H1 (cell line): ENCODE measurements around the gene MACROH2A1. TPM values are rescaled to one million over a fixed set of nuclear protein-coding genes. Genes with fewer than 3 reads are reported as not detected.

Experiments used
- CTCF ChIA-PET: fragments of 300-600 bp; sonication (Branson Sonifier 250); formaldehyde crosslinking; loops from one replicate; lab custom pipeline; 2021; ENCODE audit not compliant: partially characterized antibody; lab: Charles Lee
- POLR2A ChIA-PET: fragments of 300-600 bp; sonication (Branson Sonifier 250); formaldehyde crosslinking; loops from one replicate; lab custom pipeline; 2021; ENCODE audit warnings: inconsistent platforms; ENCODE audit not compliant: partially characterized antibody; lab: Charles Lee
- DNase-seq, 2 experiments: peaks; one replicate each; pipeline versions ENCODE4 v3.0.0 to v3.0.0-alpha.2; 2010 to 2022; ENCODE audit warnings: low spot score in 2 of 2, low read depth in 1 of 2, mixed read lengths in 1 of 2
- FAIRE-seq: peaks from 2 replicates; lab custom pipeline; 2011; peaks lifted over from hg19 to GRCh38; lab: Jason Lieb, UNC
- H2AFZ ChIP-seq: 2 replicates; pipeline ENCODE4 v1.8.1; 2012; ENCODE audit warnings: low read length, inconsistent platforms
- H2AK5ac ChIP-seq: 2 replicates; pipeline ENCODE4 v1.6.1; 2013; ENCODE audit warnings: low read depth, low read length
- H2BK120ac ChIP-seq: replicated peaks from 2 replicates; pipeline ENCODE3; 2013; ENCODE audit warnings: low read depth, low read length, inconsistent platforms
- H2BK12ac ChIP-seq: 2 replicates; pipeline ENCODE4 v1.6.1; 2013; ENCODE audit warnings: low read depth, low read length
- H2BK15ac ChIP-seq: 2 replicates; pipeline ENCODE4 v1.6.1; 2013; ENCODE audit warnings: low read length
- H2BK20ac ChIP-seq: 2 replicates; pipeline ENCODE4 v1.6.1; 2013; ENCODE audit warnings: low read length
- H2BK5ac ChIP-seq: 2 replicates; pipeline ENCODE4 v1.6.1; 2013; ENCODE audit warnings: low read depth, low read length
- H3K14ac ChIP-seq: 2 replicates; pipeline ENCODE4 v1.6.1; 2013; ENCODE audit warnings: inconsistent platforms; ENCODE audit not compliant: insufficient read length
- H3K18ac ChIP-seq: 2 replicates; pipeline ENCODE4 v1.6.1; 2013; ENCODE audit warnings: low read length; ENCODE audit errors: extremely low read depth
- H3K23ac ChIP-seq: 2 replicates; pipeline ENCODE4 v1.6.1; 2013; ENCODE audit warnings: inconsistent platforms; ENCODE audit not compliant: insufficient read length
- H3K23me2 ChIP-seq: 2 replicates; pipeline ENCODE4 v1.6.1; 2013; ENCODE audit warnings: low read depth, low read length
- H3K27ac ChIP-seq: 2 replicates; pipeline ENCODE4 v1.6.1; 2011; ENCODE audit warnings: low read depth, low read length, inconsistent platforms
- H3K27me3 ChIP-seq, 4 experiments: replicated peaks in 1 of 4; 1 replicate in 1 of 4; 2 replicates in 3 of 4; pipeline versions ENCODE4 v1.6.1 to v1.8.1; 2011 to 2013; ENCODE audit warnings: low read length in 3 of 4, mild to moderate bottlenecking in 3 of 4, inconsistent platforms in 2 of 4, mixed read lengths in 2 of 4, moderate library complexity in 1 of 4; ENCODE audit not compliant: control insufficient read depth in 3 of 4, insufficient read depth in 3 of 4; ENCODE audit errors: extremely low read depth in 1 of 4
- H3K36me3 ChIP-seq, 4 experiments: 2 replicates each; pipeline versions ENCODE4 v1.6.1 to v1.8.1; 2011 to 2013; ENCODE audit warnings: mild to moderate bottlenecking in 4 of 4, low read length in 3 of 4, moderate library complexity in 2 of 4, control low read depth in 1 of 4, inconsistent platforms in 1 of 4; ENCODE audit not compliant: insufficient read depth in 4 of 4, control insufficient read depth in 2 of 4
- H3K4ac ChIP-seq: replicated peaks from 2 replicates; pipeline ENCODE3; 2013; ENCODE audit warnings: low read length, low read depth, mixed read lengths, inconsistent platforms; ENCODE audit not compliant: insufficient read length
- H3K4me1 ChIP-seq, 4 experiments: replicated peaks in 1 of 4; 1 replicate in 1 of 4; 2 replicates in 3 of 4; pipeline versions ENCODE4 v1.6.1 to v1.8.1; 2011 to 2013; ENCODE audit warnings: low read length in 3 of 4, inconsistent platforms in 2 of 4, mixed read lengths in 1 of 4; ENCODE audit not compliant: insufficient read depth in 4 of 4, control insufficient read depth in 3 of 4
- H3K4me2 ChIP-seq, 2 experiments: 2 replicates each; pipeline versions ENCODE4 v1.6.1 to v1.8.1; 2011 to 2013; ENCODE audit warnings: low read depth in 2 of 2, low read length in 2 of 2, control low read depth in 1 of 2, inconsistent platforms in 1 of 2, mild to moderate bottlenecking in 1 of 2; ENCODE audit not compliant: insufficient read depth in 1 of 2
- H3K4me3 ChIP-seq, 4 experiments: fragments of 200-600, 300-600 bp in 1 of 4; sonication (generic), shearing (Covaris generic), sonication (Bioruptor Twin) in 1 of 4; 2 replicates each; pipeline versions ENCODE4 v1.5.1 to v1.8.1; 2011 to 2016; ENCODE audit warnings: low read length in 4 of 4, low read depth in 3 of 4, control low read depth in 2 of 4, inconsistent platforms in 2 of 4, mild to moderate bottlenecking in 2 of 4, mixed read lengths in 1 of 4, moderate library complexity in 1 of 4; ENCODE audit not compliant: insufficient read depth in 2 of 4; ENCODE audit errors: extremely low read depth in 1 of 4
- H3K56ac ChIP-seq: replicated peaks from 2 replicates; pipeline ENCODE3; 2013; ENCODE audit warnings: low read depth, mild to moderate bottlenecking, mixed read lengths, low read length, inconsistent platforms; ENCODE audit not compliant: insufficient read length
- H3K79me1 ChIP-seq: 2 replicates; pipeline ENCODE4 v1.6.1; 2013; ENCODE audit warnings: low read depth, low read length, control low read depth
- H3K79me2 ChIP-seq, 2 experiments: 2 replicates each; pipeline versions ENCODE4 v1.6.1 to v1.8.1; 2012 to 2013; ENCODE audit warnings: low read length in 2 of 2, mild to moderate bottlenecking in 2 of 2, inconsistent platforms in 1 of 2; ENCODE audit not compliant: insufficient read depth in 2 of 2, control insufficient read depth in 1 of 2
- H3K9ac ChIP-seq, 4 experiments: replicated peaks in 1 of 4; 1 replicate in 1 of 4; 2 replicates in 3 of 4; pipeline versions ENCODE4 v1.6.1 to v1.8.1; 2011 to 2013; ENCODE audit warnings: low read depth in 3 of 4, low read length in 3 of 4, control low read depth in 2 of 4, mild to moderate bottlenecking in 2 of 4, moderate library complexity in 2 of 4, inconsistent platforms in 1 of 4; ENCODE audit errors: extremely low read depth in 1 of 4
- H3K9me3 ChIP-seq, 2 experiments: 2 replicates each; pipeline versions ENCODE4 v1.6.1 to v1.8.1; 2012 to 2013; ENCODE audit warnings: mild to moderate bottlenecking in 2 of 2, moderate library complexity in 2 of 2, control low read depth in 1 of 2, inconsistent platforms in 1 of 2, low read depth in 1 of 2, low read length in 1 of 2, mixed read lengths in 1 of 2; ENCODE audit not compliant: insufficient read depth in 2 of 2
- H4K20me1 ChIP-seq, 2 experiments: replicated peaks in 1 of 2; 2 replicates each; pipeline versions ENCODE3 to v1.8.1; 2011 to 2013; ENCODE audit warnings: inconsistent platforms in 2 of 2, low read length in 2 of 2, mild to moderate bottlenecking in 1 of 2; ENCODE audit not compliant: insufficient read depth in 2 of 2, control insufficient read depth in 1 of 2
- H4K5ac ChIP-seq: 2 replicates; pipeline ENCODE4 v1.6.1; 2013; ENCODE audit warnings: low read length, low read depth, mixed read lengths, inconsistent platforms; ENCODE audit not compliant: insufficient read length
- H4K8ac ChIP-seq: 2 replicates; pipeline ENCODE4 v1.8.0; 2013; ENCODE audit warnings: mild to moderate bottlenecking, moderate library complexity, low read length, inconsistent platforms; ENCODE audit not compliant: insufficient read depth; ENCODE audit errors: extremely low read depth
- H4K91ac ChIP-seq: replicated peaks from 2 replicates; pipeline ENCODE3; 2013; ENCODE audit warnings: low read length, mixed read lengths, inconsistent platforms; ENCODE audit not compliant: insufficient read length
- BACH1 ChIP-seq: IDR thresholded peaks from 2 replicates; pipeline ENCODE4 v1.6.1; 2012; ENCODE audit warnings: low read length, improper control_type of control experiment
- HDAC2 ChIP-seq, 2 experiments: fragments of 300-600 bp in 1 of 2; sonication (generic) in 1 of 2; IDR thresholded peaks; 2 replicates each; pipeline ENCODE4 v1.6.1; 2011 to 2012; ENCODE audit warnings: low read depth in 2 of 2, low read length in 2 of 2, mild to moderate bottlenecking in 2 of 2, moderate library complexity in 2 of 2, borderline replicate concordance in 1 of 2, inconsistent platforms in 1 of 2
- KDM4A ChIP-seq: IDR thresholded peaks from one replicate; pipeline ENCODE4 v1.7.1; 2012; ENCODE audit warnings: low read depth, mild to moderate bottlenecking, moderate library complexity, low read length, inconsistent platforms; ENCODE audit not compliant: severe bottlenecking
- RNF2 ChIP-seq: fragments of 200-900, 300-1000 bp; sonication (generic); IDR thresholded peaks from 2 replicates; pipeline ENCODE4 v1.7.1; 2016; ENCODE audit warnings: borderline replicate concordance, low read depth, mild to moderate bottlenecking, antibody characterized with exemption, low read length; ENCODE audit not compliant: poor library complexity, severe bottlenecking; ENCODE audit errors: missing control alignments
- RXRA ChIP-seq: IDR thresholded peaks from 2 replicates; pipeline ENCODE4 v1.6.1; 2011; ENCODE audit warnings: low read depth, mild to moderate bottlenecking, low read length, moderate library complexity; ENCODE audit not compliant: insufficient read depth
- SIN3A ChIP-seq, 2 experiments: IDR thresholded peaks in 1 of 2; conservative IDR thresholded peaks in 1 of 2; 2 replicates each; pipeline ENCODE4 v1.6.1; 2011 to 2012; ENCODE audit warnings: low read length in 2 of 2, improper control_type of control experiment in 1 of 2, low read depth in 1 of 2, mild to moderate bottlenecking in 1 of 2
- WGBS, 2 experiments: shearing (Covaris generic) in 1 of 2; methylation state at CpG; one replicate each; pipeline versions ENCODE4 v1.1.6 to v1.1.7; 2013 to 2015; ENCODE audit warnings: low lambda C conversion rate in 2 of 2, mixed read lengths in 2 of 2, inconsistent platforms in 1 of 2, low coverage in 1 of 2, missing lambda C conversion rate in 1 of 2; ENCODE audit not compliant: insufficient replicate concordance in 2 of 2, insufficient coverage in 1 of 2, insufficient read length in 1 of 2; ENCODE audit errors: extremely low coverage in 1 of 2, missing lambda C conversion rate in 1 of 2; 5-methylcytosine and 5-hydroxymethylcytosine counted together
- polyA plus RNA-seq, 7 experiments: library from polyadenylated mRNA; depleted of rRNA in 3 of 7; stranded (reverse) in 5 of 7; unstranded in 2 of 7; fragments of >200 nt in 5 of 7; fragments of 200-250 nt in 2 of 7; gene quantifications; 1 replicate in 5 of 7; 2 replicates in 1 of 7; 4 replicates in 1 of 7; pipeline versions ENCODE4 v1.2.1 to v1.2.3, GENCODE V29; 2011 to 2013; ENCODE audit warnings: missing spikeins in 2 of 7, mixed read lengths in 2 of 7
- total RNA-seq: library from RNA; stranded (reverse); fragmentation: NEBNext Ultra II Directional; extraction: Animal tissue kit (Norgen Biotek cat#: 25700); gene quantifications from 2 replicates; pipeline ENCODE4 v1.2.1, GENCODE V29; 2021

MACROH2A1 gene
- total and polyA plus RNA-seq, 2 of the 8 experiments (the other 6 are each of a cell fraction or from before 2014, with no cell fraction given) = 60.0 to 92.3 TPM

DNA sequence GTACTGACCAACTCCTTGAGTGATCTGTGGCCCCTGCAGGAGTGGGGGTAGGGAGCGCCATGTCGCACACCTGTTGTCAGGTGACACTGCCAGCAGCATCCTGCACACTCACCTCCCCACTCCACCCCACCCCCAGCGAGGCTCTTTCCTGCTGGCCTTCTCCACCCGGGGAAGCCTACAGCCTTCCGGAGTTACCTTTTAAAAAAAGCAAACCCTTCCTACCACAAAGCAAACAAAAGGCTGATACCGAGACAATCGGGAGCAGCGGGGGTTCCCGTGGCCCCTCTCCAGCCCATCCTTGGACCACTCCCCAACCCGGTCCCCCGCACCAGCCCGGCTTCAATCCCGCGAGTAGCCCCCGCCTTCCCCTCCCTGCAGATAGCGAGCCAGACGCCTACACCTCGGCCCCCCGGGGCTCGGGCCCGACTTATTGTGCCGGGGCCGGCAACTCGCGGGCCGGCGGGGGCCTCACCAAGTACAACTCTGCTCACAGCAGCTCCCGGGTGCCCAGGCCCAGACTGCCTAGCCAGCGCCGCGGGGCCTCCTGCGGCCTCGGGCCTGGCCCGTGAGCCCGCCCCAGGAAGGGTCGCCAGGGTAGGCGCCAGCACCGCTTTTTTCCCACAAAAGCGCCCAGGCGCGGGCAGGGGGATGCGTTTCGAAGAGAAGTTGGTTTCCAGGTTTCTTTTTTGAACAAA, 724 bp downstream of the MACROH2A1 start:
- Histone ChIP-seq H3K4me3 (peak overlapping the region; percentile 40 to 82 (median 53)), H3K4me1 (peaks cover 7 to 24% (median 12%) of the 10 kb centered on the region in 4 experiments), H3K18ac (0 out of 2 replicates have a peak overlapping the region, but pooled peaks have one; percentile 24), H3K14ac (no peak overlapping the region), H4K20me1 (peaks cover 17 to 33% of the 10 kb centered on the region in 2 experiments), H2AFZ (no peak overlapping the region), H3K36me3 (no peaks in the 10 kb centered on the region), H3K27me3 (peaks cover 6 to 35% (median 29%) of the 10 kb centered on the region in 4 experiments), H2BK15ac (no peak overlapping the region), H2AK5ac (no peak overlapping the region), H4K8ac (peak overlapping the region; percentile 81), H2BK12ac (no peak overlapping the region), H4K5ac (no peak overlapping the region), H3K9ac (peak overlapping the region; percentile 43 to 70 (median 58); a peak in 5 of 7 replicates), H3K23me2 (peaks cover 14% of the 10 kb centered on the region), H3K79me2 (peaks cover 0 to 44% of the 10 kb centered on the region in 2 experiments; a peak in 2 of 4 replicates), H3K27ac (no peak overlapping the region; the same call in 1 of the 2 replicates), H3K56ac (no peak overlapping the region), H3K9me3 (no peaks in the 10 kb centered on the region; a peak in 1 of 4 replicates), H4K91ac (no peak overlapping the region), H2BK20ac (no peak overlapping the region), H2BK120ac (no peak overlapping the region), H3K4ac (no peak overlapping the region), H3K4me2 (peak overlapping the region; percentile 69 to 95), H2BK5ac (no peak overlapping the region), H3K23ac (no peak overlapping the region), H3K79me1 (peaks cover 5% of the 10 kb centered on the region; the same call in 1 of the 2 replicates)
- 1% methylated on average over 30 of the region's 43 CpGs; no CpG with 5 or more reads in 1 of the 2 experiments for WGBS, 2 experiments
- ChIA-PET POLR2A (interaction anchor here (1.0 to 1.3 kb wide), 2 partner anchors 13 to 26 kb away, joined by 3 read pairs; no protein-coding TSS in a partner anchor), CTCF (interaction anchor here (0.6 kb wide), 1 partner anchor 328 kb away, joined by 3 read pairs; no protein-coding TSS in a partner anchor)
- no peak for FAIRE-seq
- peak in 1 of 2 experiments; percentile 78 for DNase-seq
- 0 out of 4 replicates have a peak, but pooled peaks of 1 of the 2 experiments have one; percentile 59 for TF ChIP-seq SIN3A (conservative IDR thresholded peaks at IDR 0.05 in 1 of 2, IDR thresholded peaks at IDR 0.05 in 1 of 2; ENCODE audit: low read depth in 1 of 2, low read length in 2 of 2)
- TF ChIP-seq BACH1 = 0 out of 2 replicates have a peak, but pooled peaks have one; percentile 19
- TF ChIP-seq RXRA = no peak
- 0 out of 4 replicates have a peak, but pooled peaks of 1 of the 2 experiments have one; percentile 18 for TF ChIP-seq HDAC2 (IDR thresholded peaks at IDR 0.05; ENCODE audit: borderline replicate concordance in 1 of 2, low read depth in 2 of 2, low read length in 2 of 2)
- peak; percentile 51 for TF ChIP-seq KDM4A
- peak; percentile 6 for TF ChIP-seq RNF2
